GM23338 (cell line): ENCODE results near the gene KCTD3. TPM values are rescaled to one million over a fixed set of nuclear protein-coding genes. Genes with fewer than 3 reads are reported as not detected.

Experiments
- ATAC-seq: fragments of 200-7000 bp; cut with Tn5 transposase; 3 replicates; pipeline ENCODE4 v1.9.1; 2020
- DNase-seq: peaks from one replicate; pipeline ENCODE4 v3.0.0-alpha.2; 2015; ENCODE audit warnings: low spot score
- H2AFZ ChIP-seq: fragments of 200-600 bp; sonication (generic); 2 replicates; pipeline ENCODE4 v1.8.0; 2016; ENCODE audit warnings: antibody characterized with exemption, mild to moderate bottlenecking, moderate library complexity
- H3F3A ChIP-seq: fragments of 200-600 bp; sonication (generic); replicated peaks from 2 replicates; pipeline ENCODE4 v1.8.0; 2017; ENCODE audit warnings: antibody characterized with exemption, mixed run types, low read depth
- H3K27ac ChIP-seq: fragments of 200-600 bp; sonication (generic); 2 replicates; pipeline ENCODE4 v1.6.1; 2016; ENCODE audit warnings: low read depth
- H3K27me3 ChIP-seq: fragments of 200-600 bp; sonication (generic); 2 replicates; pipeline ENCODE4 v1.8.0; 2016; ENCODE audit warnings: mild to moderate bottlenecking, mixed run types, moderate library complexity; ENCODE audit not compliant: insufficient read depth
- H3K36me3 ChIP-seq: fragments of 200-600 bp; sonication (generic); 2 replicates; pipeline ENCODE4 v1.8.0; 2016; ENCODE audit warnings: mild to moderate bottlenecking; ENCODE audit not compliant: insufficient read depth
- H3K4me1 ChIP-seq: fragments of 200-600 bp; sonication (generic); 2 replicates; pipeline ENCODE4 v1.8.0; 2016; ENCODE audit warnings: mild to moderate bottlenecking, moderate library complexity; ENCODE audit not compliant: insufficient read depth
- H3K4me2 ChIP-seq: fragments of 200-600 bp; sonication (generic); 2 replicates; pipeline ENCODE4 v1.7.1; 2017; ENCODE audit warnings: mixed run types
- H3K4me3 ChIP-seq: fragments of 200-600 bp; sonication (generic); 2 replicates; pipeline ENCODE4 v1.6.1; 2016; ENCODE audit warnings: mixed run types
- H3K79me2 ChIP-seq: fragments of 200-600 bp; sonication (generic); replicated peaks from 2 replicates; pipeline ENCODE4 v1.8.0; 2017; ENCODE audit warnings: mild to moderate bottlenecking; ENCODE audit not compliant: insufficient read depth
- H3K9me2 ChIP-seq: fragments of 200-600 bp; sonication (generic); 2 replicates; pipeline ENCODE4 v1.8.0; 2017; ENCODE audit not compliant: insufficient read depth
- H4K20me1 ChIP-seq: fragments of 200-600 bp; sonication (generic); replicated peaks from 2 replicates; pipeline ENCODE4 v1.8.0; 2017; ENCODE audit warnings: mild to moderate bottlenecking; ENCODE audit not compliant: insufficient read depth
- H3K27ac Mint-ChIP-seq: 2 replicates; pipeline ENCODE4 v1.8.0; 2020; ENCODE audit warnings: inconsistent platforms, mild to moderate bottlenecking, moderate library complexity, mixed read lengths
- H3K27me3 Mint-ChIP-seq: 3 replicates; pipeline ENCODE4 v1.8.0; 2022; ENCODE audit warnings: low read depth, mild to moderate bottlenecking, moderate library complexity, mixed read lengths, inconsistent platforms; ENCODE audit not compliant: insufficient read depth, poor library complexity
- H3K36me3 Mint-ChIP-seq: 3 replicates; pipeline ENCODE4 v1.8.0; 2021; ENCODE audit warnings: low read depth, mild to moderate bottlenecking, inconsistent platforms, moderate library complexity, mixed read lengths
- H3K4me1 Mint-ChIP-seq: 3 replicates; pipeline ENCODE4 v1.8.0; 2020; ENCODE audit warnings: mild to moderate bottlenecking, inconsistent platforms, mixed read lengths
- H3K4me3 Mint-ChIP-seq: 3 replicates; pipeline ENCODE4 v1.8.0; 2021; ENCODE audit warnings: moderate library complexity, mild to moderate bottlenecking, inconsistent platforms, mixed read lengths
- H3K9me3 Mint-ChIP-seq: 3 replicates; pipeline ENCODE4 v1.8.0; 2020; ENCODE audit warnings: moderate library complexity, mild to moderate bottlenecking, inconsistent platforms, mixed read lengths
- CREB1 ChIP-seq: fragments of 250-450 bp; sonication (Bioruptor Pico); IDR thresholded peaks from 2 replicates; pipeline ENCODE4 v1.5.0; 2020; ENCODE audit warnings: low read depth, mild to moderate bottlenecking, moderate library complexity
- CTCF ChIP-seq, 2 experiments: fragments of 200-600 bp in 1 of 2; sonication (generic) in 1 of 2; conservative IDR thresholded peaks; 2 replicates each; pipeline versions ENCODE4 v1.5.1 to v1.6.1; 2016 to 2017; ENCODE audit warnings: antibody characterized with exemption in 2 of 2, low read depth in 2 of 2, mild to moderate bottlenecking in 2 of 2, moderate library complexity in 1 of 2
- ETS1 ChIP-seq: IDR thresholded peaks from 2 replicates; pipeline ENCODE4 v1.6.1; 2016; ENCODE audit warnings: antibody characterized with exemption
- EZH2 ChIP-seq: fragments of 200-600 bp; sonication (generic); IDR thresholded peaks from one replicate; pipeline ENCODE4 v1.8.0; 2017; ENCODE audit warnings: antibody characterized with exemption, mild to moderate bottlenecking, low read depth; ENCODE audit not compliant: unreplicated experiment
- JUNB ChIP-seq: IDR thresholded peaks from one replicate; pipeline ENCODE4 v1.6.1; 2016; ENCODE audit warnings: antibody characterized with exemption; ENCODE audit not compliant: unreplicated experiment
- NANOG ChIP-seq: IDR thresholded peaks from 2 replicates; pipeline ENCODE4 v1.6.1; 2016; ENCODE audit warnings: antibody characterized with exemption, borderline replicate concordance
- POLR2AphosphoS5 ChIP-seq: IDR thresholded peaks from 2 replicates; pipeline ENCODE4 v1.6.1; 2016; ENCODE audit warnings: antibody characterized with exemption, low read depth
- REST ChIP-seq: IDR thresholded peaks from one replicate; pipeline ENCODE4 v1.6.1; 2018; ENCODE audit warnings: antibody characterized with exemption; ENCODE audit not compliant: unreplicated experiment
- ZNF114 ChIP-seq: fragments of 250-450 bp; sonication (Bioruptor Pico); IDR thresholded peaks from 2 replicates; pipeline ENCODE4 v1.5.0; 2020; ENCODE audit warnings: mild to moderate bottlenecking, moderate library complexity
- ZNF331 ChIP-seq: fragments of 250-450 bp; sonication (Bioruptor Pico); IDR thresholded peaks from 2 replicates; pipeline ENCODE4 v1.5.0; 2020; ENCODE audit warnings: low read depth, mild to moderate bottlenecking, moderate library complexity
- ZNF462 ChIP-seq: fragments of 250-450 bp; sonication (Bioruptor Pico); IDR thresholded peaks from 2 replicates; pipeline ENCODE4 v1.5.0; 2020; ENCODE audit warnings: mild to moderate bottlenecking, moderate library complexity
- polyA plus RNA-seq: library from polyadenylated mRNA; unstranded; fragments of >200 nt; fragmentation: Nextera tagmentation; extraction: Ambion mirVana; gene quantifications from 2 replicates; pipeline ENCODE4 v1.2.1, GENCODE V29; 2016
- total RNA-seq: library from RNA; depleted of rRNA; stranded (reverse); fragments of >200 nt; shearing (Covaris generic); gene quantifications from 2 replicates; pipeline ENCODE4 v1.2.3, GENCODE V29; 2014

Gene KCTD3
- total and polyA plus RNA-seq, 2 experiments from 2014 or later = 29.4 to 60.3 TPM

- no peak for TF ChIP-seq ZNF462 (CRISPR knock-in tag)
- TF ChIP-seq ETS1 = no peak
- TF ChIP-seq JUNB = no peak
- no peak for TF ChIP-seq NANOG
Measured at GRCh38 chr1:215665215-215665614, 98.1 kb downstream of the KCTD3 start (continued).

GRCh38 chr1:215667761-215668160 is 100.7 kb downstream of the KCTD3 start:
- TF ChIP-seq JUNB (no peak), REST (no peak), EZH2 (no peak), ZNF114 (CRISPR knock-in tag) (no peak), ZNF331 (CRISPR knock-in tag) (no peak), CTCF (conservative IDR thresholded peaks at IDR 0.05; ENCODE audit: low read depth in 2 of 2) (no peak), POLR2AphosphoS5 (no peak), CREB1 (CRISPR knock-in tag) (no peak)
- no peak overlapping the region for H2AFZ ChIP-seq
- peaks cover 44% of the 10 kb centered on the region for H3K4me1 ChIP-seq
- H3K27ac ChIP-seq = no peak overlapping the region
- H3K27me3 ChIP-seq = no peaks in the 10 kb centered on the region
- ATAC-seq = no peak
- no peak overlapping the region for H3K4me2 ChIP-seq
- H3K4me3 ChIP-seq = no peak overlapping the region
- H3K36me3 ChIP-seq = no peaks in the 10 kb centered on the region
- H3K4me1 Mint-ChIP-seq = peaks cover 55% of the 10 kb centered on the region
- H3K4me3 Mint-ChIP-seq = no peak overlapping the region
- no peaks in the 10 kb centered on the region for H3K79me2 ChIP-seq
- no peaks in the 10 kb centered on the region for H4K20me1 ChIP-seq
- H3K36me3 Mint-ChIP-seq = no peaks in the 10 kb centered on the region
- H3F3A ChIP-seq = no peaks in the 10 kb centered on the region
- no peaks in the 10 kb centered on the region for H3K9me3 Mint-ChIP-seq
- no peak overlapping the region for H3K27ac Mint-ChIP-seq
- peaks cover under 1% of the 10 kb centered on the region for H3K27me3 Mint-ChIP-seq
- peaks cover 5% of the 10 kb centered on the region; the same call in 1 of the 2 replicates for H3K9me2 ChIP-seq
- DNase-seq = no peak
